Measurements from ENCODE around the gene TXNDC16. TPM values are rescaled to one million over a fixed set of nuclear protein-coding genes. Genes with fewer than 3 reads are reported as not detected.
A peak's percentile ranks its signal among the peaks of the same experiment; 100 is the strongest.

TXNDC16 gene
- total RNA-seq, 1 donor from 2014 or later: 22.8 TPM

- H3K4me1 Mint-ChIP-seq (ENCODE audit: unreplicated experiment): peaks cover 31% of the 10 kb centered on the region
- no peaks in the 10 kb centered on the region for H3K36me3 Mint-ChIP-seq (ENCODE audit: unreplicated experiment)
- H3K4me3 Mint-ChIP-seq (ENCODE audit: unreplicated experiment): peak overlapping the region; percentile 82
- TF ChIP-seq CTCF (IDR thresholded peaks at IDR 0.05): no peak
- no peak for DNase-seq (ENCODE audit: extremely low spot score, unreplicated experiment)
- H3K27ac Mint-ChIP-seq (ENCODE audit: unreplicated experiment): peak overlapping the region; percentile 75
- H3K27me3 Mint-ChIP-seq (ENCODE audit: unreplicated experiment): peaks cover 3% of the 10 kb centered on the region
- no peaks in the 10 kb centered on the region for H3K9me3 Mint-ChIP-seq (ENCODE audit: unreplicated experiment)
Observed at GRCh38 chr14:52551205-52551604, 1.1 kb downstream of the TXNDC16 start.

- no peak for DNase-seq (ENCODE audit: extremely low spot score, unreplicated experiment)
- Mint-ChIP-seq H3K27me3 (ENCODE audit: unreplicated experiment) (peaks cover 3% of the 10 kb centered on the region), H3K9me3 (ENCODE audit: unreplicated experiment) (no peaks in the 10 kb centered on the region), H3K36me3 (ENCODE audit: unreplicated experiment) (no peaks in the 10 kb centered on the region), H3K27ac (ENCODE audit: unreplicated experiment) (no peak overlapping the region), H3K4me3 (ENCODE audit: unreplicated experiment) (no peak overlapping the region), H3K4me1 (ENCODE audit: unreplicated experiment) (peaks cover 36% of the 10 kb centered on the region)
- no peak for TF ChIP-seq CTCF (IDR thresholded peaks at IDR 0.05)
Observed at GRCh38 chr14:52550661-52551060, 1.6 kb downstream of the TXNDC16 start.

GRCh38 chr14:52547526-52547925 lies 4.8 kb downstream of the TXNDC16 start:
- DNase-seq (ENCODE audit: extremely low spot score, unreplicated experiment): no peak
- no peaks in the 10 kb centered on the region for H3K9me3 Mint-ChIP-seq (ENCODE audit: unreplicated experiment)
- H3K27ac Mint-ChIP-seq (ENCODE audit: unreplicated experiment): no peak overlapping the region
- TF ChIP-seq CTCF (IDR thresholded peaks at IDR 0.05): no peak
- H3K27me3 Mint-ChIP-seq (ENCODE audit: unreplicated experiment): no peaks in the 10 kb centered on the region
- H3K36me3 Mint-ChIP-seq (ENCODE audit: unreplicated experiment): peaks cover 1% of the 10 kb centered on the region
- peaks cover 40% of the 10 kb centered on the region for H3K4me1 Mint-ChIP-seq (ENCODE audit: unreplicated experiment)
- no peak overlapping the region for H3K4me3 Mint-ChIP-seq (ENCODE audit: unreplicated experiment)

- DNase-seq (ENCODE audit: extremely low spot score, unreplicated experiment): no peak
- Mint-ChIP-seq H3K36me3 (ENCODE audit: unreplicated experiment) (peaks cover 1% of the 10 kb centered on the region), H3K27me3 (ENCODE audit: unreplicated experiment) (no peaks in the 10 kb centered on the region), H3K4me1 (ENCODE audit: unreplicated experiment) (peaks cover 40% of the 10 kb centered on the region), H3K9me3 (ENCODE audit: unreplicated experiment) (no peaks in the 10 kb centered on the region), H3K4me3 (ENCODE audit: unreplicated experiment) (no peak overlapping the region), H3K27ac (ENCODE audit: unreplicated experiment) (peak overlapping the region; percentile 49)
- no peak for TF ChIP-seq CTCF (IDR thresholded peaks at IDR 0.05)
Observed at GRCh38 chr14:52547027-52547426, 5.3 kb downstream of the TXNDC16 start.

- Mint-ChIP-seq H3K27ac (ENCODE audit: unreplicated experiment) (no peak overlapping the region), H3K36me3 (ENCODE audit: unreplicated experiment) (peaks cover 1% of the 10 kb centered on the region), H3K4me1 (ENCODE audit: unreplicated experiment) (peaks cover 40% of the 10 kb centered on the region), H3K4me3 (ENCODE audit: unreplicated experiment) (no peak overlapping the region), H3K27me3 (ENCODE audit: unreplicated experiment) (no peaks in the 10 kb centered on the region), H3K9me3 (ENCODE audit: unreplicated experiment) (no peaks in the 10 kb centered on the region)
- no peak for DNase-seq (ENCODE audit: extremely low spot score, unreplicated experiment)
- no peak for TF ChIP-seq CTCF (IDR thresholded peaks at IDR 0.05)
Observed at GRCh38 chr14:52546318-52546670, 6.0 kb downstream of the TXNDC16 start.

Data from osteocyte (in vitro differentiated cells).